Endodermal cell (in vitro differentiated cells): ENCODE data around the gene PRDM15. TPM values are rescaled to one million over a fixed set of nuclear protein-coding genes. Genes with fewer than 3 reads are reported as not detected.

Source experiments
- DNase-seq: peaks from one replicate; pipeline ENCODE4 v3.0.0-alpha.2; 2017
- H3K27ac ChIP-seq: 2 replicates; pipeline ENCODE4 v1.5.1; 2013; ENCODE audit warnings: mild to moderate bottlenecking, low read depth, low read length, moderate library complexity
- H3K27me3 ChIP-seq: 2 replicates; pipeline ENCODE4 v1.6.1; 2013; ENCODE audit warnings: mild to moderate bottlenecking, low read length, moderate library complexity; ENCODE audit not compliant: insufficient read depth, control insufficient read depth, poor library complexity, severe bottlenecking
- H3K36me3 ChIP-seq: 2 replicates; pipeline ENCODE4 v1.7.0; 2013; ENCODE audit warnings: mild to moderate bottlenecking, low read length, moderate library complexity; ENCODE audit not compliant: control insufficient read depth, insufficient read depth
- H3K4me1 ChIP-seq: one replicate; pipeline ENCODE4 v1.7.0; 2013; ENCODE audit warnings: low read length; ENCODE audit not compliant: control insufficient read depth, insufficient read depth
- H3K4me3 ChIP-seq: 2 replicates; pipeline ENCODE4 v1.5.1; 2013; ENCODE audit warnings: mild to moderate bottlenecking, low read length, moderate library complexity
- H3K9ac ChIP-seq: 2 replicates; pipeline ENCODE4 v1.6.1; 2013; ENCODE audit warnings: mild to moderate bottlenecking, low read length, moderate library complexity; ENCODE audit not compliant: poor library complexity, severe bottlenecking; ENCODE audit errors: extremely low read depth
- H3K9me3 ChIP-seq: 2 replicates; pipeline ENCODE4 v1.6.1; 2013; ENCODE audit warnings: mild to moderate bottlenecking, low read length, moderate library complexity; ENCODE audit not compliant: control insufficient read depth
- H3K27ac Mint-ChIP-seq: 2 replicates; pipeline ENCODE4 v1.8.0; 2020; ENCODE audit warnings: mixed read lengths
- H3K27me3 Mint-ChIP-seq: 2 replicates; pipeline ENCODE4 v1.8.0; 2021; ENCODE audit warnings: mild to moderate bottlenecking, mixed read lengths; ENCODE audit not compliant: insufficient read depth
- H3K36me3 Mint-ChIP-seq: 2 replicates; pipeline ENCODE4 v1.8.0; 2020; ENCODE audit warnings: low read depth, mixed read lengths
- H3K4me1 Mint-ChIP-seq: 2 replicates; pipeline ENCODE4 v1.8.0; 2020; ENCODE audit warnings: mixed read lengths
- H3K4me3 Mint-ChIP-seq: 2 replicates; pipeline ENCODE4 v1.8.0; 2020; ENCODE audit warnings: mild to moderate bottlenecking, moderate library complexity, mixed read lengths
- H3K9me3 Mint-ChIP-seq: 2 replicates; pipeline ENCODE4 v1.8.0; 2020; ENCODE audit warnings: mild to moderate bottlenecking, mixed read lengths
- CTCF ChIP-seq: fragments of 200-600 bp; sonication (generic); conservative IDR thresholded peaks from 2 replicates; pipeline ENCODE4 v1.5.0; 2021; ENCODE audit warnings: antibody characterized with exemption, mild to moderate bottlenecking
- WGBS, 2 experiments: methylation state at CpG; one replicate each; pipeline versions ENCODE4 v1.1.5 to v1.1.7; 2013; ENCODE audit warnings: missing lambda C conversion rate in 2 of 2, mixed read lengths in 1 of 2; ENCODE audit not compliant: insufficient coverage in 1 of 2, insufficient read length in 1 of 2; 5-methylcytosine and 5-hydroxymethylcytosine counted together
- total RNA-seq, 2 donors: library from RNA; stranded (reverse); fragmentation: NEBNext Ultra II Directional in 1 of 2; extraction: Animal tissue kit (Norgen Biotek cat#: 25700) in 1 of 2; gene quantifications; 2 replicates in 1 of 2; 3 replicates in 1 of 2; pipeline ENCODE4 v1.2.1, GENCODE V29; 2021

PRDM15 gene
- total RNA-seq, 2 donors from 2014 or later: 8.8 to 10.1 TPM

- Mint-ChIP-seq H3K4me1 (no peaks in the 10 kb centered on the region), H3K9me3 (no peaks in the 10 kb centered on the region), H3K36me3 (peaks cover 25% of the 10 kb centered on the region), H3K27me3 (no peaks in the 10 kb centered on the region), H3K27ac (no peak overlapping the region), H3K4me3 (no peak overlapping the region)
- no peaks in the 10 kb centered on the region for H3K9me3 ChIP-seq
- H3K27ac ChIP-seq: no peak overlapping the region
- H3K36me3 ChIP-seq: peaks cover 32% of the 10 kb centered on the region
- TF ChIP-seq CTCF: no peak
- no peak for DNase-seq
- no peaks in the 10 kb centered on the region for H3K4me1 ChIP-seq
- H3K9ac ChIP-seq: no peak overlapping the region
- 90 to 95% methylated on average over 9 to 21 of the region's 21 CpGs for WGBS, 2 experiments
- no peaks in the 10 kb centered on the region for H3K27me3 ChIP-seq
- no peak overlapping the region for H3K4me3 ChIP-seq
Observed at GRCh38 chr21:41852151-41852928, 26.8 kb downstream of the PRDM15 start.

GRCh38 chr21:41851090-41851790, 27.9 kb downstream of the PRDM15 start:
- Mint-ChIP-seq H3K27ac (no peak overlapping the region), H3K4me1 (no peaks in the 10 kb centered on the region), H3K9me3 (no peaks in the 10 kb centered on the region), H3K27me3 (no peaks in the 10 kb centered on the region), H3K36me3 (peaks cover 18% of the 10 kb centered on the region), H3K4me3 (no peak overlapping the region)
- whole genome bisulfite sequencing, 2 experiments: 89 to 95% methylated on average over 19 to 23 of the region's 23 CpGs
- Histone ChIP-seq H3K4me3 (no peak overlapping the region), H3K9me3 (no peaks in the 10 kb centered on the region), H3K9ac (no peak overlapping the region), H3K27me3 (no peaks in the 10 kb centered on the region), H3K36me3 (peaks cover 21% of the 10 kb centered on the region), H3K4me1 (no peaks in the 10 kb centered on the region), H3K27ac (no peak overlapping the region)
- DNase-seq: no peak
- TF ChIP-seq CTCF: no peak

- no peak for DNase-seq
- no peak overlapping the region for H3K27ac ChIP-seq
- no peaks in the 10 kb centered on the region for H3K9me3 ChIP-seq
- H3K9ac ChIP-seq: no peak overlapping the region
- H3K27ac Mint-ChIP-seq: no peak overlapping the region
- no peaks in the 10 kb centered on the region for H3K4me1 ChIP-seq
- H3K27me3 Mint-ChIP-seq: no peaks in the 10 kb centered on the region
- 94 to 97% methylated on average over 6 to 9 of the region's 9 CpGs for WGBS, 2 experiments
- H3K4me1 Mint-ChIP-seq: no peaks in the 10 kb centered on the region
- no peaks in the 10 kb centered on the region for H3K9me3 Mint-ChIP-seq
- no peaks in the 10 kb centered on the region for H3K27me3 ChIP-seq
- no peak overlapping the region for H3K4me3 Mint-ChIP-seq
- H3K36me3 ChIP-seq: peaks cover 24% of the 10 kb centered on the region
- H3K36me3 Mint-ChIP-seq: peaks cover 24% of the 10 kb centered on the region
- H3K4me3 ChIP-seq: no peak overlapping the region
- TF ChIP-seq CTCF: no peak
Observed at GRCh38 chr21:41850085-41850484, 29.1 kb downstream of the PRDM15 start.
